ENCODE measurements around the gene CACNG5.

Gene CACNG5

GRCh38 chr17:66786107-66786506, 48.8 kb upstream of the CACNG5 start (continued):
- TF ChIP-seq RARB (CRISPR knock-in tag; IDR thresholded peaks at IDR 0.05) (no peak), TCF4 (CRISPR knock-in tag; IDR thresholded peaks at IDR 0.05; ENCODE audit: borderline replicate concordance) (no peak), ESRRG (CRISPR knock-in tag; IDR thresholded peaks at IDR 0.05) (no peak), TOX (CRISPR knock-in tag; IDR thresholded peaks at IDR 0.05; ENCODE audit: borderline replicate concordance) (no peak), ZC3H10 (CRISPR knock-in tag; IDR thresholded peaks at IDR 0.05) (no peak)

- TF ChIP-seq ZNF70 (CRISPR knock-in tag; IDR thresholded peaks at IDR 0.05) (no peak), PPARA (CRISPR knock-in tag; IDR thresholded peaks at IDR 0.05; ENCODE audit: borderline replicate concordance) (no peak)
- ATAC-seq = no peak
These were observed 47.0 kb upstream of the CACNG5 start for GRCh38 chr17:66787914-66788313.

GRCh38 chr17:66789093-66789492, 45.8 kb upstream of the CACNG5 start:
- no peak; the same call in 2 of the 3 replicates for ATAC-seq
- TF ChIP-seq ISL1 (CRISPR knock-in tag; IDR thresholded peaks at IDR 0.05) = no peak
- no peak for TF ChIP-seq CSRNP3 (CRISPR knock-in tag; IDR thresholded peaks at IDR 0.05)
- TF ChIP-seq CSDC2 (CRISPR knock-in tag; IDR thresholded peaks at IDR 0.05) = no peak
- no peak for TF ChIP-seq ZFP3 (CRISPR knock-in tag; IDR thresholded peaks at IDR 0.05)
- TF ChIP-seq TSHZ2 (CRISPR knock-in tag; IDR thresholded peaks at IDR 0.05) = no peak
- TF ChIP-seq PATZ1 (CRISPR knock-in tag; IDR thresholded peaks at IDR 0.05; ENCODE audit: borderline replicate concordance) = no peak
- TF ChIP-seq ZNF70 (CRISPR knock-in tag; IDR thresholded peaks at IDR 0.05) = no peak

GRCh38 chr17:66789961-66790437, 44.9 kb upstream of the CACNG5 start:
- no peak for ATAC-seq
- no peak for TF ChIP-seq OSR1 (CRISPR knock-in tag; IDR thresholded peaks at IDR 0.05)
- TF ChIP-seq CREB5 (CRISPR knock-in tag; IDR thresholded peaks at IDR 0.05; ENCODE audit: low read depth) = no peak
- no peak for TF ChIP-seq ISL1 (CRISPR knock-in tag; IDR thresholded peaks at IDR 0.05)

- no peak for TF ChIP-seq SNAI2 (CRISPR knock-in tag; IDR thresholded peaks at IDR 0.05)
- TF ChIP-seq TSHZ2 (CRISPR knock-in tag; IDR thresholded peaks at IDR 0.05) = no peak
- TF ChIP-seq ZC3H10 (CRISPR knock-in tag; IDR thresholded peaks at IDR 0.05) = no peak
- no peak for TF ChIP-seq ZNF8 (CRISPR knock-in tag; IDR thresholded peaks at IDR 0.05)
- no peak for TF ChIP-seq TOX (CRISPR knock-in tag; IDR thresholded peaks at IDR 0.05; ENCODE audit: borderline replicate concordance)
- no peak for TF ChIP-seq ZFP30 (CRISPR knock-in tag; IDR thresholded peaks at IDR 0.05)
- no peak for TF ChIP-seq RARB (CRISPR knock-in tag; IDR thresholded peaks at IDR 0.05)
- TF ChIP-seq CSDC2 (CRISPR knock-in tag; IDR thresholded peaks at IDR 0.05) = no peak
- TF ChIP-seq ESRRG (CRISPR knock-in tag; IDR thresholded peaks at IDR 0.05) = no peak
- no peak for TF ChIP-seq ZNF565 (CRISPR knock-in tag; conservative IDR thresholded peaks at IDR 0.05; ENCODE audit: low read depth)
- no peak for TF ChIP-seq ZNF70 (CRISPR knock-in tag; IDR thresholded peaks at IDR 0.05)
- TF ChIP-seq ARNTL (CRISPR knock-in tag; IDR thresholded peaks at IDR 0.05; ENCODE audit: borderline replicate concordance, low read depth) = no peak
- no peak for TF ChIP-seq CREB5 (CRISPR knock-in tag; IDR thresholded peaks at IDR 0.05; ENCODE audit: low read depth)
- no peak for TF ChIP-seq BACH2 (CRISPR knock-in tag; IDR thresholded peaks at IDR 0.05; ENCODE audit: borderline replicate concordance)
- no peak for TF ChIP-seq PPARA (CRISPR knock-in tag; IDR thresholded peaks at IDR 0.05; ENCODE audit: borderline replicate concordance)
- ATAC-seq = no peak
These were observed 44.3 kb upstream of the CACNG5 start for GRCh38 chr17:66790501-66791061.

Measured in SK-N-SH treated with all-trans-retinoic acid at 6 μM for 48 hours (cell line).